Measurements from ENCODE around the gene EIF4A2.

DNA sequence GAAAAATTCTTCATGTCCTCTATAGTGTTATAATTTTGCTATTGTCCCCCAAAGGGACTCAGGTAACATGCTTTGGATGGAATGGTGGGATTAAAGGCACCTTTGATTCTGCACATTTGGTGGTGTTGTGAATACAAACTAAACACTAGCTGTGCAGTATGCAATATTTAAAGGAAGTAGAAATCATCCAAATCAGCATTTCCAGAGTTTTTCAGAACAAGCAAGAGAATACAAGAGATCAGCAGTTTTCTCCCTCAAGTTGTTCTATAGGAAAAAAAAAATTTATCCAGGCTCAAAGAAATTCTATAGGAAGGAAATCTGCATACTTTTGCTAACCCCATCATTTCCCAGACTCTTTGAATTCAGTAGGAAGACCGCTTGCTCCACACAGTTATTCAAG lies 48.9 kb downstream of the EIF4A2 start:
- TF ChIP-seq, protein P1, sequence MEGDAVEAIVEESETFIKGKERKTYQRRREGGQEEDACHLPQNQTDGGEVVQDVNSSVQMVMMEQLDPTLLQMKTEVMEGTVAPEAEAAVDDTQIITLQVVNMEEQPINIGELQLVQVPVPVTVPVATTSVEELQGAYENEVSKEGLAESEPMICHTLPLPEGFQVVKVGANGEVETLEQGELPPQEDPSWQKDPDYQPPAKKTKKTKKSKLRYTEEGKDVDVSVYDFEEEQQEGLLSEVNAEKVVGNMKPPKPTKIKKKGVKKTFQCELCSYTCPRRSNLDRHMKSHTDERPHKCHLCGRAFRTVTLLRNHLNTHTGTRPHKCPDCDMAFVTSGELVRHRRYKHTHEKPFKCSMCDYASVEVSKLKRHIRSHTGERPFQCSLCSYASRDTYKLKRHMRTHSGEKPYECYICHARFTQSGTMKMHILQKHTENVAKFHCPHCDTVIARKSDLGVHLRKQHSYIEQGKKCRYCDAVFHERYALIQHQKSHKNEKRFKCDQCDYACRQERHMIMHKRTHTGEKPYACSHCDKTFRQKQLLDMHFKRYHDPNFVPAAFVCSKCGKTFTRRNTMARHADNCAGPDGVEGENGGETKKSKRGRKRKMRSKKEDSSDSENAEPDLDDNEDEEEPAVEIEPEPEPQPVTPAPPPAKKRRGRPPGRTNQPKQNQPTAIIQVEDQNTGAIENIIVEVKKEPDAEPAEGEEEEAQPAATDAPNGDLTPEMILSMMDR (IDR thresholded peaks at IDR 0.05; ENCODE audit: low read depth, low read length), result no peak
- no peak for TF ChIP-seq EZH2phosphoT487 (IDR thresholded peaks at IDR 0.05; ENCODE audit: low read depth)

Data from OCI-LY3 (cell line).